Medulla oblongata (tissue), 1 donor: ENCODE measurements around the gene PSMD4.
"Not testable (repeated sequence)": the region's sequence is repeated elsewhere in the genome, so short reads cannot be mapped to it uniquely, and the experiment has no call there.

Experiments used
- DNase-seq: peaks from one replicate; pipeline ENCODE4 v3.0.0-alpha.2; 2015; ENCODE audit errors: extremely low spot score

PSMD4 gene

GRCh38 chr1:151254217-151255213 is at the start of gene PSMD4:
TSS of gene PSMD4 (plus strand) at chr1:151254734. CDS start at chr1:151254783, 49 bp downstream.
- peak; percentile 98 for DNase-seq

- not testable (repeated sequence) for DNase-seq
These were observed 49.1 kb upstream of the PSMD4 start for GRCh38 chr1:151205381-151205965.

GRCh38 chr1:151210830-151211229 is 43.7 kb upstream of the PSMD4 start:
- DNase-seq = no peak

DNA sequence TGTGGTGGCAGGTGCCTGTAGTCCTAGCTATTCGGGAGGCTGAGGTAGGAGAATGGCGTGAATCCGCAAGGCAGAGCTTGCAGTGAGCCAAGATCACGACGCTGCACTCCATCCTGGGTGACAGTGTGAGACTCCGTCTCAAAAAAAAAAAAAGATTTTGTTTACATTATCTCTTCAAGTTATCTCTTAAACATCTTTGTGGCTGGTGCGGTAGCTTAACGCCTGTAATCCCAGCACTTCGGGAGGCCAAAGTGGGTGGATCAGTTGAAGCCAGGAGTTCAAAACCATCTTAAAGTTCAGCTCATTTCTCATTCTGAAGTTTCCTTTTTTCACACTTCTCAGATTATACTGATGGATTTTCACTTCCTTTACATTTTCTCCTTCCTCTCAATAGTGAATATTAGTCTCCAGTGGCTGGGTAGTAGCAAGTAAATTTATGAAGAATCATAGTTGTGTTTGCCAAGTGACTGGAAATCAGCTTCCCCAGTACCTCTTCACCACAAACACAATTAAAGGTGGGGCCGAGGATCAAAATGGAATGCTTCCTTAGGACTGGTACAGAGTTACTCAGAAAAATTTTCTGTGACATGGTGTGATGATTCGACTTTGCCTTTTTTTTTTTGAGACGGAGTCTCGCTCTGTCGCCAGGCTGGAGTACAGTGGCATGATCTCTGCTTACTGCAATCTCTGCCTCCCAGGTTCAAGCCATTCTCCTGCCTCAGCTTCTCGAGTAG is 42.4 kb upstream of the PSMD4 start:
- no peak for DNase-seq

DNA sequence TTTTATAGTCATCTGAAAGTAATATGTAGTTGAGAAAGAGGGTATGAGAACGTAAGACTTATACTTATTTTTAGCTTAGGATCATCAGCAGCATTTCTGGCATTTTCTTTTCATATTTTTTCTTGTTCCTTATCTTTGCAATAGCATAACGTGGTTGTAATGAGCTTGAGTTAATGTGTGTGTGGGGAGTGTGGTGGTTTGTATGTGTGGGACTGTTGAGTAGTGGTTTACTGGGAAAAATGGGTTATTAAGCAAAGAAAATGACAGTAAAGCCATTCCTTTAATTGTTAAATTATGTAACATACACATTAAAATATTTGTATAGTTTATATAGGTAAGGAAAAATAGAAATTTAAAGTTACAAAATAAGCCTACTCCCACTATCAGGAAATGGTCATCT is 41.0 kb upstream of the PSMD4 start:
- no peak for DNase-seq

GRCh38 chr1:151221616-151222015 is 32.9 kb upstream of the PSMD4 start:
- no peak for DNase-seq

DNA sequence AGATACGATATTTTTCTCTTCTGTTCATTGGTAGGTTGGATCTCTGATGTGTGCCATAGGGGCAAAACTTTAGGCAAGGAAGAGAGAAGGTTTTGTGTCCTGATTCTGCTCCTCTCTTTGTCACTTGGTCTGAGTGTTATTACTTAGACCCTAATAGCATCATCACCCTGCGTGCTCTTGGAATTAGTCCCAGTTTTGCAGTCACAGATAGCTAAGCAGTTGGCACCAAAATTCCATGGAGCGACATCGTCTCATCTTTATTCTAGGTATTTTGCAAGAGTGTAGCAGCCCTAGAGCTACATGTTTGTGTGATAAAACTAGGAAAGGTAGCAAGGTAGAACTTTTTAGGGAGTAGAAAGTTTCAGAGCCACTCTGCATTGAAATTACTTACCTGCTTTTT is 32.4 kb upstream of the PSMD4 start:
- no peak for DNase-seq

GRCh38 chr1:151235235-151235634 is 19.3 kb upstream of the PSMD4 start:
- DNase-seq = no peak

GRCh38 chr1:151237678-151238466 is 16.7 kb upstream of the PSMD4 start:
- no peak for DNase-seq

- DNase-seq = no peak
These were observed 16.1 kb upstream of the PSMD4 start for GRCh38 chr1:151238467-151238739.

GRCh38 chr1:151242442-151242841 is 12.1 kb upstream of the PSMD4 start:
- DNase-seq = no peak

- DNase-seq = no peak
These were observed 10.8 kb upstream of the PSMD4 start for GRCh38 chr1:151243683-151244216.

- no peak for DNase-seq
These were observed 7.7 kb upstream of the PSMD4 start for GRCh38 chr1:151246786-151247185.

- peak; percentile 79 for DNase-seq
These were observed 2.7 kb upstream of the PSMD4 start for GRCh38 chr1:151251656-151252470.

- DNase-seq = no peak
These were observed 847 bp downstream of the PSMD4 start for GRCh38 chr1:151255381-151255780.

- no peak for DNase-seq
These were observed 4.8 kb downstream of the PSMD4 start for GRCh38 chr1:151259351-151259750.

GRCh38 chr1:151265446-151266236 is 11.1 kb downstream of the PSMD4 start:
- DNase-seq = no peak

DNA sequence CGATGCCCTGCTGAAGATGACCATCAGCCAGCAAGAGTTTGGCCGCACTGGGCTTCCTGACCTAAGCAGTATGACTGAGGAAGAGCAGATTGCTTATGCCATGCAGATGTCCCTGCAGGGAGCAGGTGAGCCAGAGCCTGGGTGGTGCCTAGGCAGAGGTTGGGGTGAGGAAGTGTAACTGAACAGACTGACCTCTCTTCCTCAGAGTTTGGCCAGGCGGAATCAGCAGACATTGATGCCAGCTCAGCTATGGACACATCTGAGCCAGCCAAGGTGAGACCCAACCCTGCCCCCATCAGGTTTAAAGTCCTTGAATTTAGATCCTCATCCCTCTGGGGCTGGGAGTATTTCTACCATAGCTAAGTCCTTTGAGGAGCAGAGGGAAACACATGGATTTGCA is 11.8 kb downstream of the PSMD4 start:
- DNase-seq = no peak

DNA sequence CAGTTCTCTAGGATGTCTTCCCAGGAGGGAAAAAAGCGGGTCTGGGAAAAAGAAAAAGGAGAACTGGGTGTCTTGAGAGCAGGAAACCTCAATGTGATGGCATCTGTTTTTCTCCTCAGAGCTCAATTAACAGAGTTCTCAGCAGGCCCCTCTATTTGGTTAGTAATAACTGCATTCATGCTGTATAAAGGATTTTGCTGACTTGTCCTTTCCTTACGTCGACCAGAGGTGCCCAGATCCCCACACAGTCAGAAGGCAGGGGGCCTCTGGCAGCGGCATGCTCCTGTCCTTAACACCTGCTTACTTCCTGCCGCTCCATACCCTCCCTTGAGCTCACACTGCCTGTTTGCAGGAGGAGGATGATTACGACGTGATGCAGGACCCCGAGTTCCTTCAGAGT is 12.3 kb downstream of the PSMD4 start:
- no peak for DNase-seq

DNA sequence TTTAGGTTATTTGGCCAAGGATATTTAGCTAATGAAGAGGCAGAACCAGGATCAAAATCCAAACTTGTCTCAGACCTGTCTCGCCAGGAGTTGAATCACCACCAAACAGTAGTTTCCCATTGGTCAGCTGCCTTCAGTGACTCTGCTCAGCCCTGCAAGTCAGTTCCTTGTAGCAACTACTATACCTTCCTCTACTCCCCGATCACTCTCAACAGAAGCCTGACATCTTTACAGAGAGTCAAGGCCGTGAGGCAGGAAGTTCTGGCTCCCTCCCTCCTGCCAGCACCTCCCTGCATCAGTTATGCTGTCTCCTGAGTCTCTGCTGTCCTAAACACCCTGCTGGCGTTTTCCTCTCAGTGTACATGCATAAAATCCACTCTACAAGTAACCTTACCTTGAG is 13.2 kb downstream of the PSMD4 start:
- no peak for DNase-seq
